NCI-H2171 treated with DMSO at 0.1 percent for 48 hours (cell line): ENCODE measurements around the gene KCTD5.

Experiments used
- DNase-seq: peaks from one replicate; lab custom pipeline; 2025; lab: John Stamatoyannopoulos, UW

The KCTD5 gene

DNA sequence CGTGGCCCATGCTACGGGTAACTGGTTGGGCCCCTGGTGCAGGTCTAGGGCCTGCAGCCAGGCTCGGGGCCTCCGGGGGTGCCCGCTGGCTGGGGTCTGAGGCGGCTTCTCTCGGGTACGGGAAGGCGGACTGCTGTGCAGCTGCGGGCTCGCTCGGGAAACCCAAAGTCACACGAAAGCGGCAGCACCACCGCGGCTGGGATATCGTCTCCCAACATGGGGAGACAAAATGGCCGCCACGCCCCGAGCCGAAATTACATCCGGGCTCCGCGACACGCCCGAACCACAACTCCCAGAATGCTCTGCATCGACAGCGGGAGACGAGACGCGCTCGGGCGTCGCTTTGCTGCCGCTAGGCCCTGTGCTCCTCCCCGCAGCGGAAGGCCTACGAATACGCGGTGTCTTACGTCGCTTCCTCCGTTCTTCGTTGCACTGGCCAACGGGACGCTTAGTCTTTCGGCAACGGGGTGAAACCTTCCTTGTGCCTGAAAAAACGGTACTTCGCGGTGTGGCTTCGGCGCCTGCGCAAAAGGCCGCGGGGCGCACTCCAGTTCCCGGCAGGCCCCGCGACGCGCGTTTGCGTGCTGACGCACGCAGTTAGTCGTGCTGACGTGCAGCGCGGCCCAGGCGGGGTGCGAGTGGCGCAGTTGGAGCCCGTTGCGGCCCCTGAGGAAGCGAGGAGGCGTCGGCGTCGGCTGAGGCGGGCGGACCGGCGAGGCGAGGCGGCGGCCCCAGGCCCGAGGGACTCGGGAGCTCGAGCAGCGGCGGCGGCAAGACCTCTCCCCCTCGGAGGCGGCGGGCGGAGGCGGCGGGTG, 69.9 kb downstream of the KCTD5 start, which contains the start of gene SRRM2:
Gene SRRM2, plus strand, starts transcription at position 604 of the 815 bp plus-strand sequence. CDS start 3,727 bp downstream, outside the sequence.
- DNase-seq, result peak; percentile 98

DNA sequence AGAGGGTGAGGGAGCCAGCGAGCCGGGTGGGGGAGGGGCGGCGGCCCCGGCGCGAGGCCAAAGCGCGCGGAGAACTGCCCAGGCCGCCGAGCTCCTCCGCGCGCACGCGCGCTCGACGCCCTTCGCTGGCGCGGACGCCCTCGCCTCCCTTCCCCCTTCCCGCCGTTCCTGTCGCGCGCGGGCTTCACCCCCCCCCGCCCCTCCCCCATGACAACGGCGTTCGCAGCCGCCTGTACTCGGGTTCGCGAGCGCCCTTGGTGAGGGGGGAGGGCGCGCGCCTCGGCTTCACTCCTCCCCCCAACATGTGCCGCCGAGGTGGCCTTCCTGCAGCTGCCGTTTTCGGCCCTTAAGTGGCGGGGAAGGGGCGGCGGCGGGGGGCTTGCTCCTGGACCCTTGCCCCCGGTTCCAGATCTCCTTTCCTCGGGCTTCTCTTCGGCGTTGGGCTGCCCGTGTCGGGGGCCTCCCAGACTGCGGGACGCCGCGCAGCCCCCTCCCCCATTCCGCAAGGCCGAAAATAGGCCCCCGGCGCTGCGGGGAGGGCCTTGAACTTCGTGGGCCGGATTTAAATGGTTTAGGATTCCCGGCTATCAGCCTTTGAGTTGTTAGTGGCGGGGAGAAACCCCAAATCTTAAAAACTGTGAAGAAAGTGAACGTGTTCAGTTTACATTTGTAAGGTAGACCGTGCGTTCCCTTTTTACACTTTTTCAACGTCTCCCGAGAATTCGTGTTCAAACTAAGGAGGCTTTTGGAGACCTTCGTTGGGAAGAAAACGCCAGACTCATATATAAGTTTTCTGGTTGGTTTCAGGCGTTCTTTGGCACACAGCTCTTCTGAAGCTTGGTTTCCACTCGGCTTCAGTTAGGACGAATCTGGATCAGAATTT, 70.8 kb downstream of the KCTD5 start:
- peak; percentile 79 for DNase-seq

DNA sequence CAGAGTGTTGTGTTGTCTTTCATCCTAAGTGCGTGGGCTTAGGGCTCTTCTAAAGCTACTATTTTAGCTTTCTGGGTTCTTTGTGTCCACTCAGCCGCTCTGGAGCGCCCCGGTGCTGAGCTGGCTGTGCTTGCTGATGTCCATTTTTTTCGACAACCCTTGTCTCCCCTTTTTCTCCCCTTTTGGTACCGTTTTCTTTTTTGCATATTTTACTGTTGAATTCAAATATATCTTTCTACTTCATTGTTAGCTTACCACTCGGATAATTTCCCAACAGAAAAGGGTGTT, 71.4 kb downstream of the KCTD5 start:
- no peak for DNase-seq

DNA sequence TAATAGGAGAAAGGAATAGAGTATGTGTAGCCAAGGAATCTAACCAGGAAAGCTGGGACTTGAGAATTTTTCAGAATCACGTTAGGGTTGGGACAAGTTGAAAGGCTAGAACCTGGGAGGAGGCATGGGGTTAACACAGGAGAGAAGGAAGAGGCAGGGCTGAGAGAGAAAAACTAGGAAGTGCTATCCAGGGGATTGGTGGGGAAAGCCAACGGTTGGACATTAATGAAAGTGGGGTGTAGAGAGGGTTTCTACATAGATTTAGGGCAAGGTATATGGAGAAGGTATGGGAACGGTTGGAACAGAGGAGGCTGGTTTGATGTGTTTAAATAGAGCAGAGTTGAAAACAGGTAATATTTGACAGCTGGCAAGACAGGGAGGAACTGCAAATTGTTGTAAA, 72.8 kb downstream of the KCTD5 start:
- no peak for DNase-seq

DNA sequence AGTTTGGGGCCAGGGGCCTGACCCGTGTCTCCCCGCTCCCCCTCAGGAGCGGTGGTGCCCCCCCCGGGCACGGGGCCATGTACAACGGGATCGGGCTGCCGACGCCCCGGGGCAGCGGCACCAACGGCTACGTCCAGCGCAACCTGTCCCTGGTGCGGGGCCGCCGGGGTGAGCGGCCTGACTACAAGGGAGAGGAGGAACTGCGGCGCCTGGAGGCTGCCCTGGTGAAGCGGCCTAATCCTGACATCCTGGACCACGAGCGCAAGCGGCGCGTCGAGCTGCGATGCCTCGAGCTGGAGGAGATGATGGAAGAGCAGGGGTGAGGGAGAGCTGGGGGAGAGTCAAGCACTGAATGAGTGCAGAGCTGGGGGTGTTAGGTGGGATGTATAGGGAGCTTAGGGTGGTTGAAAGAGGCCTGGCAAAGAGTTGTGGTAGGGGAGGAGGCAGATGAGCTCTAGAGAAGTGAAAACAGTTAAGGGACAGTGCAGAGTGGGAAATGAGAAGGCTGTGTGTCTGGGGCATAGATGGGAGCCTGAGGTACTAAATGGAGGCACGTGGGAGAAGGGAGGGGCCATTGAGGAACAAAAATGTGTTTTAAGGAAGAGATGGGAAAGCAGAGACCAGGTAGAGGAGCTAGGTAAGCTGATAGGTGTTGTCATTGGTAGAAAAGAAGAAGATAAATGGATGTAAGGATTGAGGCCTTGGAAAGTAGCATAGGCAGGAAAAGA, 74.1 kb downstream of the KCTD5 start:
- no peak for DNase-seq

- DNase-seq, result no peak
Observed at GRCh38 chr16:2757344-2757743, 75.0 kb downstream of the KCTD5 start.
